Tibial nerve (tissue), 4 donors: ENCODE results near the gene TOR1AIP1. TPM values are rescaled to one million over a fixed set of nuclear protein-coding genes. Genes with fewer than 3 reads are reported as not detected.

Source experiments
- DNase-seq, 2 donors: peaks; one replicate each; pipeline ENCODE4 v3.0.0-alpha.2; 2019; ENCODE audit warnings: low spot score in 2 of 2
- H3K27ac ChIP-seq, 4 donors: fragments of 200-600 bp; sonication (generic) in 3 of 4; one replicate each; pipeline ENCODE4 v1.5.1; 2017 to 2019; ENCODE audit warnings: mild to moderate bottlenecking in 1 of 4
- H3K27me3 ChIP-seq, 2 donors: fragments of 200-600 bp; sonication (generic) in 1 of 2; one replicate each; pipeline versions ENCODE4 v1.5.1 to v1.6.0; 2017 to 2019
- H3K36me3 ChIP-seq, 3 donors: fragments of 200-600 bp; sonication (generic); one replicate each; pipeline ENCODE4 v1.5.1; 2018 to 2019
- H3K4me1 ChIP-seq, 4 donors: fragments of 200-600 bp; sonication (generic) in 3 of 4; one replicate each; pipeline ENCODE4 v1.5.1; 2017 to 2019
- H3K4me3 ChIP-seq, 4 donors: fragments of 200-600 bp; sonication (generic) in 3 of 4; one replicate each; pipeline ENCODE4 v1.5.1; 2017 to 2019; ENCODE audit warnings: mild to moderate bottlenecking in 1 of 4, moderate library complexity in 1 of 4
- H3K9me3 ChIP-seq, 4 donors: fragments of 200-600 bp; sonication (generic) in 3 of 4; one replicate each; pipeline ENCODE4 v1.5.1; 2017 to 2019
- CTCF ChIP-seq, 5 experiments: fragments of 200-600 bp in 3 of 5; fragments of 450-650 bp in 2 of 5; sonication (generic) in 3 of 5; IDR thresholded peaks; one replicate each; pipeline ENCODE4 v1.5.1; 2016 to 2019; ENCODE audit warnings: antibody characterized with exemption in 5 of 5, mild to moderate bottlenecking in 3 of 5, moderate library complexity in 2 of 5
- EP300 ChIP-seq, 2 donors: sonication (generic); formaldehyde crosslinking; IDR thresholded peaks; one replicate each; pipeline ENCODE4 v1.6.1; 2017; ENCODE audit warnings: antibody characterized with exemption in 2 of 2, mild to moderate bottlenecking in 1 of 2
- POLR2A ChIP-seq, 2 donors: fragments of 450-650 bp; IDR thresholded peaks; one replicate each; pipeline ENCODE4 v1.6.1; 2017; ENCODE audit warnings: antibody characterized with exemption in 2 of 2, mild to moderate bottlenecking in 2 of 2, moderate library complexity in 2 of 2
- WGBS, 2 donors: methylation state at CpG; one replicate each; pipeline ENCODE4 v1.1.5; 2018; 5-methylcytosine and 5-hydroxymethylcytosine counted together
- total RNA-seq, 4 donors: library from RNA; depleted of rRNA; stranded (reverse); fragments of >200 nt; gene quantifications; one replicate each; pipeline ENCODE4 v1.1.0, GENCODE V29; 2016

Gene TOR1AIP1
- total RNA-seq, 4 donors from 2014 or later = 43.5 to 85.9 (median 60.1) TPM

DNA sequence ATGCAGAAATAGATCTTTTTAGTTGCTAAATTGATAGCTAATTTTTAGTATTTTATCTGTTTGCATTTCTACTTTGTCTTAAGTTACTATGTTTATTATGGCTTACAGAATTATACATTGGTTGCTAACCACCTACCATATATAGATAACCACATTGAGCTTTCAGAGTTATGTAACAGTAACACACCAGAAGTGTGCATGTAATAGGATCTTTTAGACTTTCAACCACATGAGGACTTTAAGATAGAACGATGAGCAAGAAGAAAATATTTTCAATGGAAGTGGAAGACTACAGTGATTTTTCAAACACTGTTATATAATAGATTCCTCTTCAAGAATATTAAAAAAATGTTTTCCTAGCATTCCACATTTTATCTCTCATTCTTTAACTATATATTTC is 28.8 kb downstream of the TOR1AIP1 start:
- WGBS, 2 donors = 73 to 78% methylated on average over 1 of the region's 1 CpG
- Histone ChIP-seq H3K36me3 (peaks cover 2 to 69% (median 30%) of the 10 kb centered on the region in 3 donors), H3K4me3 (no peak overlapping the region), H3K27ac (no peak overlapping the region), H3K4me1 (peaks cover 0 to 3% (median 0%) of the 10 kb centered on the region in 4 donors), H3K9me3 (no peaks in the 10 kb centered on the region), H3K27me3 (no peaks in the 10 kb centered on the region)
- DNase-seq = no peak
- no peak for TF ChIP-seq POLR2A (IDR thresholded peaks at IDR 0.05)
- no peak for TF ChIP-seq EP300 (IDR thresholded peaks at IDR 0.05)
- TF ChIP-seq CTCF (IDR thresholded peaks at IDR 0.05) = no peak

DNA sequence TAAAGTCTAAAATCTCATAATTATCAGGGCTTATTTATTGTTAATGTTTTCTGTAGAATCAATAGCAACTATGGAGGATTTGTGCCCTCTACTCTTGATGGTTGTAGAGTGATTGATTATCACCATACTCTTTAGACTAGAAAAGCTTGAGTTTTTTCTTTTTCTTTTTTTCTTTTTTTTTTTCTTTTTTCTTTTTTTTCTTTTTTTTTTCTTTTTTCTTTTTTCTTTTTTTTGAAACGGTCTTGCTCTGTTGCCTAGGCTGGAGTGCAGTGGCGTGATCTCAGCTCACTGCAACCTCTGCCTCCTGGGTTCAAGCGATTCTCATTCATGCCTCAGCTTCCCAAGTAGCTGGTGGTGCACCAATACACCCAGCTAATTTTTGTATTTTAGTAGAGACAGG is 29.7 kb downstream of the TOR1AIP1 start:
- Histone ChIP-seq H3K4me1 (peaks cover 0 to 3% (median 0%) of the 10 kb centered on the region in 4 donors), H3K27me3 (no peaks in the 10 kb centered on the region), H3K36me3 (peaks cover 2 to 72% (median 30%) of the 10 kb centered on the region in 3 donors), H3K4me3 (no peak overlapping the region), H3K9me3 (no peaks in the 10 kb centered on the region), H3K27ac (no peak overlapping the region)
- DNase-seq = no peak
- TF ChIP-seq CTCF (IDR thresholded peaks at IDR 0.05) (no peak), EP300 (IDR thresholded peaks at IDR 0.05) (no peak), POLR2A (IDR thresholded peaks at IDR 0.05) (no peak)
- WGBS, 2 donors = 95 to 96% methylated on average over 3 of the region's 3 CpGs

DNA sequence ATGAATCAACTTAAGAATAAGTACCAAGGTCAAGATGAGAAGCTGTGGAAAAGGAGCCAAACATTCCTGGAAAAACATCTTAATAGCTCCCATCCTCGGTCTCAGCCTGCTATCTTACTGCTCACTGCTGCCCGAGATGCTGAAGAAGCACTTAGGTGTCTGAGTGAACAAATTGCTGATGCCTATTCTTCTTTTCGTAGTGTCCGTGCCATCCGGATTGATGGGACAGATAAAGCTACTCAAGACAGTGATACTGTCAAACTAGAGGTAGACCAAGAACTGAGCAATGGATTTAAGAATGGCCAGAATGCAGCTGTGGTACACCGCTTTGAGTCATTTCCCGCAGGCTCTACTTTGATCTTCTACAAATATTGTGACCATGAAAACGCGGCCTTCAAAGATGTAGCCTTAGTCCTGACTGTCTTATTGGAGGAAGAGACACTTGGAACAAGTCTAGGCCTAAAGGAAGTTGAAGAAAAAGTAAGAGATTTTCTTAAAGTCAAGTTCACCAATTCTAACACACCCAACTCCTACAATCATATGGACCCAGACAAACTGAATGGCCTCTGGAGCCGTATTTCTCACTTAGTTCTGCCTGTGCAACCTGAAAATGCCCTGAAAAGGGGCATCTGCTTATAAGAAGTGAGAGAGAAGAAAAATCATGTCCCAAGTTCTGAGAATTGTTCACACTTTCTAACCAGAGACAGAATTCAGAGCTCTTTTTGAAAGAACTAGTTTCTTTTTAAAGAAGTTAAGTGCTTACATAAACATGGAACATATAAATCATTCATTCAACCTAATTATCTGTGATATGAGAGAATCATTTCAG is 35.7 kb downstream of the TOR1AIP1 start:
- no peaks in the 10 kb centered on the region for H3K27me3 ChIP-seq
- H3K36me3 ChIP-seq = peaks cover 4 to 81% (median 9%) of the 10 kb centered on the region in 3 donors
- H3K9me3 ChIP-seq = no peaks in the 10 kb centered on the region
- TF ChIP-seq CTCF (IDR thresholded peaks at IDR 0.05) (no peak), POLR2A (IDR thresholded peaks at IDR 0.05) (no peak), EP300 (IDR thresholded peaks at IDR 0.05) (no peak)
- WGBS, 2 donors = 82% methylated on average over 10 of the region's 10 CpGs
- no peak for DNase-seq
- no peak overlapping the region for H3K27ac ChIP-seq
- H3K4me1 ChIP-seq = no peaks in the 10 kb centered on the region
- H3K4me3 ChIP-seq = no peak overlapping the region

- DNase-seq = no peak
- no peaks in the 10 kb centered on the region for H3K9me3 ChIP-seq
- WGBS, 2 donors = 39 to 57% methylated on average over 1 of the region's 1 CpG
- no peaks in the 10 kb centered on the region for H3K27me3 ChIP-seq
- TF ChIP-seq EP300 (IDR thresholded peaks at IDR 0.05) = no peak
- no peak for TF ChIP-seq CTCF (IDR thresholded peaks at IDR 0.05)
- no peak for TF ChIP-seq POLR2A (IDR thresholded peaks at IDR 0.05)
- H3K36me3 ChIP-seq = peaks cover 3 to 48% (median 4%) of the 10 kb centered on the region in 3 donors
- no peaks in the 10 kb centered on the region for H3K4me1 ChIP-seq
- no peak overlapping the region for H3K4me3 ChIP-seq
- H3K27ac ChIP-seq = no peak overlapping the region
These were observed 39.4 kb downstream of the TOR1AIP1 start for GRCh38 chr1:179921472-179921871.
